Measurements from ENCODE around the gene DIO1.

Gene DIO1

DNA sequence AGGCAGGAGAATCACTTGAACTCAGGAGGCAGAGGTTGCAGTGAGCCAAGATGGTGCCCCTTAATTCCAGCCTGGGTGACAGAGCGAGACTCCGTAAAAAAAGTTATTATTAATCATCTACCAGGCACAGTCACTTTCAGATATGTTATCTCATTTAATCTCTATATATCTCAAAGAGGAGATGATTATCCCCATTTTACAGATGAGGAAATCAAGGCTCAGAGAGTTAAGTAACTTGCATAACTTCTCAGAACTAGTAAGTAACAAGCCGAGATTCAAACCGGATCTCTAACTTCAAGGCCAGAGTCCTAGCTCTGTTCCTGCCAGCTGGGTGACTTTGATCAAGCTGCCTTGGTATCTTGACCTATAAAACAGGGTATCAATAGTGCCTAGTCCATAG is 17.5 kb downstream of the DIO1 start:
- no peaks in the 10 kb centered on the region for H3K36me3 ChIP-seq (ENCODE audit: control insufficient read depth, insufficient read depth, low read length)
- no peaks in the 10 kb centered on the region for H3K27me3 ChIP-seq (ENCODE audit: control insufficient read depth, insufficient read depth, low read length, poor library complexity, severe bottlenecking)
- WGBS, 2 experiments = 95 to 98% methylated on average over 4 of the region's 4 CpGs
- H3K27ac ChIP-seq (ENCODE audit: insufficient read depth, low read depth, low read length, poor library complexity, severe bottlenecking) = no peak overlapping the region
- no peaks in the 10 kb centered on the region for H3K9me3 ChIP-seq (ENCODE audit: control insufficient read depth, low read length)
- H3K4me1 ChIP-seq (ENCODE audit: control insufficient read depth, insufficient read depth, low read length) = no peaks in the 10 kb centered on the region
- no peak overlapping the region for H3K4me3 ChIP-seq (ENCODE audit: insufficient read depth, low read depth, low read length)

GRCh38 chr1:53913352-53914033 is 19.5 kb downstream of the DIO1 start:
- Histone ChIP-seq H3K9me3 (ENCODE audit: control insufficient read depth, low read length) (no peaks in the 10 kb centered on the region), H3K4me3 (ENCODE audit: insufficient read depth, low read depth, low read length) (no peak overlapping the region), H3K4me1 (ENCODE audit: control insufficient read depth, insufficient read depth, low read length) (no peaks in the 10 kb centered on the region), H3K27ac (ENCODE audit: insufficient read depth, low read depth, low read length, poor library complexity, severe bottlenecking) (no peak overlapping the region), H3K36me3 (ENCODE audit: control insufficient read depth, insufficient read depth, low read length) (no peaks in the 10 kb centered on the region), H3K27me3 (ENCODE audit: control insufficient read depth, insufficient read depth, low read length, poor library complexity, severe bottlenecking) (no peaks in the 10 kb centered on the region)
- 44 to 54% methylated on average over 5 of the region's 5 CpGs for WGBS, 2 experiments

DNA sequence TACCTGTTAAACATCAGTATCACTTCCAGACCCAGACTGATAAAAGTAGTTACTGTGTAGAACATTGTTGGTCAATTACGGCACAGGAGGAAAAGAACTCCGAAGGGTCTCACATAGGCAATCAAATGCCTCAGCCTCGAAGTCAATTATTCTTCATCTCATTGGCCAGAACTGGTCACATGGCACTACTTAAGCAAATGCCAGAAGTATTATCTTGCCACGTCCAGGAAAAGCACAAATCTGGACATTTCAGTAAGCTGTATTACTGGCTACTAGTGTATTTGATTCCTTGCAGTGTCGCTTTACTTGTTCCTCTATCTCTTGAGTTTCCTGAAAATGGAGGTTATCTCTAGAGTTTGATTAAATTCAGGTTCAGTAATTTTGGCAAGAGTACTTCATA is 24.4 kb downstream of the DIO1 start:
- Histone ChIP-seq H3K27me3 (ENCODE audit: control insufficient read depth, insufficient read depth, low read length, poor library complexity, severe bottlenecking) (no peaks in the 10 kb centered on the region), H3K4me1 (ENCODE audit: control insufficient read depth, insufficient read depth, low read length) (no peaks in the 10 kb centered on the region), H3K4me3 (ENCODE audit: insufficient read depth, low read depth, low read length) (no peak overlapping the region), H3K36me3 (ENCODE audit: control insufficient read depth, insufficient read depth, low read length) (peaks cover 5% of the 10 kb centered on the region), H3K9me3 (ENCODE audit: control insufficient read depth, low read length) (no peaks in the 10 kb centered on the region), H3K27ac (ENCODE audit: insufficient read depth, low read depth, low read length, poor library complexity, severe bottlenecking) (no peak overlapping the region)
- WGBS, 2 experiments = 94 to 97% methylated on average over 5 of the region's 5 CpGs

DNA sequence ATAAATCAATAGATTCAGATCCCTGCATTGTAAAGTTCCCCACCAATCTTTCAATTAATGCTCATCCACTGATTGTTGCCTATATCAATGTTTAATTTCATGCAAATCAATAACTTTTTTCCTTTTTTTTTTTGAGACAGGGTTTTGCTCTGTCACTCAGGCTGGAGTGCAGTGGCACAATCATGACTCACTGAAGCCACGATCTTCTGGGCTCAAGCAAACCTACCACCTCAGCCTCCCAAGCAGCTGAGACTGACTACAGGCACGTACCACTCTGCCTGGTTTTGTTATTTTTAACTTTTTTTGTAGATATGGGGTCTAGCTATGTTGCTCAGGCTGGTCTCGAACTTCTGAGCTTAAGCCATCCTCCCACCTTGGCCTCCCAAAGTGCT is 25.7 kb downstream of the DIO1 start:
- WGBS, 2 experiments = 85 to 95% methylated on average over 3 of the region's 3 CpGs
- Histone ChIP-seq H3K27ac (ENCODE audit: insufficient read depth, low read depth, low read length, poor library complexity, severe bottlenecking) (no peak overlapping the region), H3K36me3 (ENCODE audit: control insufficient read depth, insufficient read depth, low read length) (peaks cover 5% of the 10 kb centered on the region), H3K4me3 (ENCODE audit: insufficient read depth, low read depth, low read length) (no peak overlapping the region), H3K4me1 (ENCODE audit: control insufficient read depth, insufficient read depth, low read length) (no peaks in the 10 kb centered on the region), H3K9me3 (ENCODE audit: control insufficient read depth, low read length) (no peaks in the 10 kb centered on the region), H3K27me3 (ENCODE audit: control insufficient read depth, insufficient read depth, low read length, poor library complexity, severe bottlenecking) (no peaks in the 10 kb centered on the region)

- Histone ChIP-seq H3K36me3 (ENCODE audit: control insufficient read depth, insufficient read depth, low read length) (peaks cover 5% of the 10 kb centered on the region), H3K27ac (ENCODE audit: insufficient read depth, low read depth, low read length, poor library complexity, severe bottlenecking) (no peak overlapping the region), H3K27me3 (ENCODE audit: control insufficient read depth, insufficient read depth, low read length, poor library complexity, severe bottlenecking) (no peaks in the 10 kb centered on the region), H3K4me1 (ENCODE audit: control insufficient read depth, insufficient read depth, low read length) (no peaks in the 10 kb centered on the region), H3K9me3 (ENCODE audit: control insufficient read depth, low read length) (no peaks in the 10 kb centered on the region), H3K4me3 (ENCODE audit: insufficient read depth, low read depth, low read length) (no peak overlapping the region)
- 100% methylated on average over 2 of the region's 2 CpGs for WGBS, 2 experiments
Observed at GRCh38 chr1:53927376-53927881, 33.4 kb downstream of the DIO1 start.

DNA sequence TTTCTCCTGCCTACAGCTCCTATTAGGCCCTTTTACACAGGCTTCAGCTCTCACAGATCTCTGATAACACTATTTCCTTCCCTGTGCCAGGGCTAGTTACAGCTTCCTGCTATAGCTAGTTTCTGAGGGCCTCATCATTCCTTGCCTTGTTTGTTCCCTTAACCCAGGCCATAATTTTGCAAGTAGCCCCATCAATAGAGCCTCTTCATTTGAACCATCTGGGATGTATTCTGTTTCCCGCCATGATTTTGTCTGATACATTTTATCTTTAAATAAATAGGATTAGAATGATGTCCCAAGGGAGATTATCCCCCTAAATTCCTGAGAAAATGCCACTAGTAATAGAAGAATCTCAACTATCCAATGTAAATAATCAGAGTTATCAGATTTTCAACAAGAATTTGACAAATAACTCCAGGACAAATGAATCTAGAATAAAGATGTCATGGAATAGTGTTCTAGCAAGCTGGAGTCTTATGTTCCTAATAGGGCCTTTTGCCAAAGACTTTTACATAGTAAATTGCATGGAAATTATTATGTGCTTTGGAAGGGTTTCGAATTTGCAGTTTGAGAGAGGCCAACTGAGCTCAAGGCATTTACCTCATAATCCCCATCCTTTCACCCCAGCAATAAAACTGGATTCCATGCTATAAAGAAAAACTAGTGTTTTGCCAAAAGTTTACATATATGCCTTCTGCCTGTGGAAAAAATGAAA is 35.4 kb downstream of the DIO1 start:
- Histone ChIP-seq H3K4me1 (ENCODE audit: control insufficient read depth, insufficient read depth, low read length) (no peaks in the 10 kb centered on the region), H3K27ac (ENCODE audit: insufficient read depth, low read depth, low read length, poor library complexity, severe bottlenecking) (no peak overlapping the region), H3K27me3 (ENCODE audit: control insufficient read depth, insufficient read depth, low read length, poor library complexity, severe bottlenecking) (no peaks in the 10 kb centered on the region), H3K4me3 (ENCODE audit: insufficient read depth, low read depth, low read length) (no peak overlapping the region), H3K9me3 (ENCODE audit: control insufficient read depth, low read length) (peaks cover 3% of the 10 kb centered on the region), H3K36me3 (ENCODE audit: control insufficient read depth, insufficient read depth, low read length) (peaks cover 5% of the 10 kb centered on the region)
- WGBS, 2 experiments = 100% methylated on average over 2 of the region's 2 CpGs; no CpG with 5 or more reads in 1 of the 2 experiments

GRCh38 chr1:53930932-53931331 is 36.9 kb downstream of the DIO1 start:
- Histone ChIP-seq H3K4me1 (ENCODE audit: control insufficient read depth, insufficient read depth, low read length) (no peaks in the 10 kb centered on the region), H3K4me3 (ENCODE audit: insufficient read depth, low read depth, low read length) (no peak overlapping the region), H3K27me3 (ENCODE audit: control insufficient read depth, insufficient read depth, low read length, poor library complexity, severe bottlenecking) (no peaks in the 10 kb centered on the region), H3K36me3 (ENCODE audit: control insufficient read depth, insufficient read depth, low read length) (peaks cover 15% of the 10 kb centered on the region), H3K27ac (ENCODE audit: insufficient read depth, low read depth, low read length, poor library complexity, severe bottlenecking) (no peak overlapping the region), H3K9me3 (ENCODE audit: control insufficient read depth, low read length) (peaks cover 3% of the 10 kb centered on the region)
- WGBS, 2 experiments = 87 to 88% methylated on average over 3 of the region's 3 CpGs

- Histone ChIP-seq H3K27me3 (ENCODE audit: control insufficient read depth, insufficient read depth, low read length, poor library complexity, severe bottlenecking) (no peaks in the 10 kb centered on the region), H3K9me3 (ENCODE audit: control insufficient read depth, low read length) (peaks cover 3% of the 10 kb centered on the region), H3K36me3 (ENCODE audit: control insufficient read depth, insufficient read depth, low read length) (peaks cover 15% of the 10 kb centered on the region), H3K27ac (ENCODE audit: insufficient read depth, low read depth, low read length, poor library complexity, severe bottlenecking) (no peak overlapping the region), H3K4me1 (ENCODE audit: control insufficient read depth, insufficient read depth, low read length) (no peaks in the 10 kb centered on the region), H3K4me3 (ENCODE audit: insufficient read depth, low read depth, low read length) (no peak overlapping the region)
- 83 to 100% methylated on average over 1 to 2 of the region's 2 CpGs for WGBS, 2 experiments
Observed at GRCh38 chr1:53931523-53931922, 37.5 kb downstream of the DIO1 start.

DNA sequence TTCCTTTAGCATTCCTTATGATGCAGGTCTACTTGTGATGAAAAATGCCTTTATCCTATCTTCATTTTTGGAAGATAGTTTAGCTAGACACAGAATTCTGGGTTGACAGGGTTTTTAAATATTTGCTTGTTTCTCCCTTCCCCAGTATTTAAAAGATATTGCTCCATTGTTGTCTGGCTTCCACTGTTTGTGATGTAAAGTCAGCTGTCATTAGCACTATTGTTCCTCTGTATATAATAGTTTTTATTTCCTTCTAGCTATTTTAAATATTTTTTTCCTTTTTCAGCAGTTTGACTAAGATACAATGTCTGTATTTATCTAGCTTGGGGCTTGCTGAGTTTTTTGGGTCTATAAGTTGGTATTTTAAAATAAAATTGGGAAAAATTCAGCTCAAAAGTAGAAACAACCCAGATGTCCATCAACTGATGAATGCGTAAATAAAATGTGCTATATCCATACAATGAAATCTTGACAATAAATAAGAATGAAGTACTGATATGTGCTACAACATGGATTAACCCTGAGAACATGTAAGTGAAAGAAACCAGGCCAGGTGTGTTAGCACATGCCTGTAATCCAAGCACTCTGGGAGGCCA is 40.3 kb downstream of the DIO1 start:
- 100% methylated on average over 1 of the region's 1 CpG; no CpG with 5 or more reads in 1 of the 2 experiments for WGBS, 2 experiments
- Histone ChIP-seq H3K9me3 (ENCODE audit: control insufficient read depth, low read length) (peaks cover 3% of the 10 kb centered on the region), H3K27ac (ENCODE audit: insufficient read depth, low read depth, low read length, poor library complexity, severe bottlenecking) (no peak overlapping the region), H3K36me3 (ENCODE audit: control insufficient read depth, insufficient read depth, low read length) (peaks cover 12% of the 10 kb centered on the region), H3K4me1 (ENCODE audit: control insufficient read depth, insufficient read depth, low read length) (no peaks in the 10 kb centered on the region), H3K4me3 (ENCODE audit: insufficient read depth, low read depth, low read length) (no peak overlapping the region), H3K27me3 (ENCODE audit: control insufficient read depth, insufficient read depth, low read length, poor library complexity, severe bottlenecking) (no peaks in the 10 kb centered on the region)

DNA sequence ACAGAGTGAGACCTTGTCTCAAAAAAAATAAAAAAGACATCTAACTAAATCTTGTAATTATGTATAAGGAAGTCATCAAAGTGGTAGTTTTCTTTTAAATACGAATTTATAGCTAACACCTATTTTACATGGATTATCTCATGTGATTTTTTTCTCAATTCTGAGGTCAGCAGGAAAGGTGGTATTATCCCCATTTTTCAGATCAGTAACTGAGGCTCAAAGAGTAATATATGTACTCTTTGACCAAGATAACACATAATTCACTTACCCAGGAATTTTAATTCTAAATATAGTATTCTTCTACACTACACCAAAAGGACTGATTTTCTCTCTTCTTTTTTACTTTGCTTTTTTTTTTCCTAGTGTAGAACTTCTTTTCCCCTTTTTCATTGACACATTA is 42.4 kb downstream of the DIO1 start:
- no peak overlapping the region for H3K4me3 ChIP-seq (ENCODE audit: insufficient read depth, low read depth, low read length)
- H3K27ac ChIP-seq (ENCODE audit: insufficient read depth, low read depth, low read length, poor library complexity, severe bottlenecking) = no peak overlapping the region
- no peaks in the 10 kb centered on the region for H3K4me1 ChIP-seq (ENCODE audit: control insufficient read depth, insufficient read depth, low read length)
- no peaks in the 10 kb centered on the region for H3K27me3 ChIP-seq (ENCODE audit: control insufficient read depth, insufficient read depth, low read length, poor library complexity, severe bottlenecking)
- 100% methylated on average over 1 of the region's 1 CpG; no CpG with 5 or more reads in 1 of the 2 experiments for WGBS, 2 experiments
- peaks cover 12% of the 10 kb centered on the region for H3K36me3 ChIP-seq (ENCODE audit: control insufficient read depth, insufficient read depth, low read length)
- H3K9me3 ChIP-seq (ENCODE audit: control insufficient read depth, low read length) = peaks cover 3% of the 10 kb centered on the region

Data from ectodermal cell (in vitro differentiated cells).